Uterus (tissue), 2 donors: ENCODE results near the gene CCDC34.

Source experiments
- CTCF ChIP-seq, 4 experiments: fragments of 200-600 bp in 2 of 4; fragments of 450-650 bp in 2 of 4; sonication (generic) in 2 of 4; IDR thresholded peaks; one replicate each; pipeline ENCODE4 v1.5.1; 2016 to 2019; ENCODE audit warnings: antibody characterized with exemption in 4 of 4, mild to moderate bottlenecking in 2 of 4, moderate library complexity in 1 of 4
- POLR2A ChIP-seq, 2 donors: fragments of 450-650 bp; IDR thresholded peaks; one replicate each; pipeline ENCODE4 v1.6.1; 2016; ENCODE audit warnings: antibody characterized with exemption in 2 of 2, mild to moderate bottlenecking in 1 of 2, moderate library complexity in 1 of 2

GRCh38 chr11:27349919-27350318 is 13.1 kb downstream of the CCDC34 start:
- TF ChIP-seq CTCF (IDR thresholded peaks at IDR 0.05): no peak
- no peak for TF ChIP-seq POLR2A (IDR thresholded peaks at IDR 0.05)
